ENCODE data around the gene RAD51B. TPM values are rescaled to one million over a fixed set of nuclear protein-coding genes. Genes with fewer than 3 reads are reported as not detected.

RAD51B gene
- total RNA-seq, 6 experiments from 2014 or later, result 2.7 to 5.8 (median 4.3) TPM

GRCh38 chr14:68137704-68138619 is 318.4 kb downstream of the RAD51B start:
- intact Hi-C loops (cut with DNase I), result no loop called here
- Histone ChIP-seq H3K27me3 (no peaks in the 10 kb centered on the region), H3K36me3 (no peaks in the 10 kb centered on the region), H3K27ac (no peak overlapping the region), H3K9me3 (no peaks in the 10 kb centered on the region), H3K4me1 (no peaks in the 10 kb centered on the region), H3K4me3 (no peak overlapping the region)
- 83% methylated on average over 3 of the region's 3 CpGs for WGBS (ENCODE audit: insufficient coverage, low coverage, low lambda C conversion rate, missing lambda C conversion rate)
- peak in 1 of 4 donors; percentile 73 for ATAC-seq
- TF ChIP-seq CTCF (IDR thresholded peaks at IDR 0.05), result no peak
- no peak for TF ChIP-seq POLR2A (IDR thresholded peaks at IDR 0.05)
- no peak for DNase-seq

GRCh38 chr14:68139431-68140075 is 320.0 kb downstream of the RAD51B start:
- intact Hi-C loops (cut with DNase I), result no loop called here
- ATAC-seq (no peak), DNase-seq (no peak)
- TF ChIP-seq POLR2A (IDR thresholded peaks at IDR 0.05) (no peak), CTCF (IDR thresholded peaks at IDR 0.05) (no peak)
- Histone ChIP-seq H3K36me3 (no peaks in the 10 kb centered on the region), H3K4me1 (peaks cover 0 to 7% (median 0%) of the 10 kb centered on the region in 4 donors), H3K27me3 (no peaks in the 10 kb centered on the region), H3K4me3 (no peak overlapping the region), H3K27ac (no peak overlapping the region), H3K9me3 (no peaks in the 10 kb centered on the region)
- WGBS (ENCODE audit: insufficient coverage, low coverage, low lambda C conversion rate, missing lambda C conversion rate), result 76% methylated on average over 4 of the region's 4 CpGs

GRCh38 chr14:68140076-68140741 is 320.6 kb downstream of the RAD51B start:
- H3K27me3 ChIP-seq, result no peaks in the 10 kb centered on the region
- WGBS (ENCODE audit: insufficient coverage, low coverage, low lambda C conversion rate, missing lambda C conversion rate), result 61% methylated on average over 3 of the region's 3 CpGs
- TF ChIP-seq CTCF (IDR thresholded peaks at IDR 0.05), result no peak
- TF ChIP-seq POLR2A (IDR thresholded peaks at IDR 0.05), result no peak
- H3K9me3 ChIP-seq, result no peaks in the 10 kb centered on the region
- H3K4me1 ChIP-seq, result peaks cover 0 to 8% (median 0%) of the 10 kb centered on the region in 4 donors
- H3K4me3 ChIP-seq, result no peak overlapping the region
- no peak for DNase-seq
- peak in 3 of 4 donors; percentile 55 to 76 (median 66) for ATAC-seq
- H3K36me3 ChIP-seq, result no peaks in the 10 kb centered on the region
- intact Hi-C loops (cut with DNase I), result no loop called here
- no peak overlapping the region for H3K27ac ChIP-seq

- Histone ChIP-seq H3K27ac (no peak overlapping the region), H3K36me3 (no peaks in the 10 kb centered on the region), H3K9me3 (no peaks in the 10 kb centered on the region), H3K4me3 (no peak overlapping the region), H3K4me1 (peaks cover 0 to 8% (median 0%) of the 10 kb centered on the region in 4 donors), H3K27me3 (no peaks in the 10 kb centered on the region)
- ATAC-seq, result no peak
- no peak for TF ChIP-seq CTCF (IDR thresholded peaks at IDR 0.05)
- no peak for TF ChIP-seq POLR2A (IDR thresholded peaks at IDR 0.05)
- 80% methylated on average over 3 of the region's 3 CpGs for WGBS (ENCODE audit: insufficient coverage, low coverage, low lambda C conversion rate, missing lambda C conversion rate)
- no peak for DNase-seq
- intact Hi-C loops (cut with DNase I), result no loop called here
These were observed 321.2 kb downstream of the RAD51B start for GRCh38 chr14:68140806-68141205.
